ENCODE data around the gene LRRC8B. TPM values are rescaled to one million over a fixed set of nuclear protein-coding genes. Genes with fewer than 3 reads are reported as not detected.

LRRC8B gene
- total and polyA plus RNA-seq, 2 of the 8 experiments (the other 6 are each of a cell fraction or from before 2014, with no cell fraction given) = 18.4 to 29.2 TPM

- Histone ChIP-seq H3K14ac (ENCODE audit: insufficient read length) (no peak overlapping the region), H3K27me3 (replicated peaks in 1 of 4; ENCODE audit: control insufficient read depth in 3 of 4, extremely low read depth in 1 of 4, insufficient read depth in 3 of 4, low read length in 3 of 4) (no peaks in the 10 kb centered on the region), H3K36me3 (ENCODE audit: control insufficient read depth in 2 of 4, insufficient read depth in 4 of 4, low read length in 3 of 4) (no peaks in the 10 kb centered on the region), H4K91ac (replicated peaks; ENCODE audit: insufficient read length, low read length) (no peak overlapping the region), H3K27ac (ENCODE audit: low read depth, low read length) (no peak overlapping the region), H3K9me3 (ENCODE audit: insufficient read depth in 2 of 2, low read depth in 1 of 2, low read length in 1 of 2) (no peaks in the 10 kb centered on the region), H4K8ac (ENCODE audit: extremely low read depth, insufficient read depth, low read length) (no peak overlapping the region), H3K18ac (ENCODE audit: extremely low read depth, low read length) (no peak overlapping the region), H2AK5ac (ENCODE audit: low read depth, low read length) (no peak overlapping the region), H3K9ac (replicated peaks in 1 of 4; ENCODE audit: extremely low read depth in 1 of 4, low read depth in 3 of 4, low read length in 3 of 4) (no peak overlapping the region), H3K4ac (replicated peaks; ENCODE audit: insufficient read length, low read depth, low read length) (no peak overlapping the region), H3K79me1 (ENCODE audit: low read depth, low read length) (no peaks in the 10 kb centered on the region), H3K23ac (ENCODE audit: insufficient read length) (no peak overlapping the region), H2AFZ (ENCODE audit: low read length) (no peak overlapping the region), H2BK5ac (ENCODE audit: low read depth, low read length) (no peak overlapping the region), H4K20me1 (replicated peaks in 1 of 2; ENCODE audit: control insufficient read depth in 1 of 2, insufficient read depth in 2 of 2, low read length in 2 of 2) (peaks cover 3 to 4% of the 10 kb centered on the region in 2 experiments), H4K5ac (ENCODE audit: insufficient read length, low read depth, low read length) (no peak overlapping the region), H3K56ac (replicated peaks; ENCODE audit: insufficient read length, low read depth, low read length) (no peak overlapping the region), H3K4me3 (ENCODE audit: extremely low read depth in 1 of 4, insufficient read depth in 2 of 4, low read depth in 3 of 4, low read length in 4 of 4) (no peak overlapping the region), H2BK12ac (ENCODE audit: low read depth, low read length) (no peak overlapping the region), H2BK15ac (ENCODE audit: low read length) (no peak overlapping the region), H2BK120ac (replicated peaks; ENCODE audit: low read depth, low read length) (no peak overlapping the region), H3K4me2 (ENCODE audit: insufficient read depth in 1 of 2, low read depth in 2 of 2, low read length in 2 of 2) (no peak overlapping the region), H3K79me2 (ENCODE audit: control insufficient read depth in 1 of 2, insufficient read depth in 2 of 2, low read length in 2 of 2) (peaks cover 0 to 30% of the 10 kb centered on the region in 2 experiments; a peak in 2 of 4 replicates), H3K23me2 (ENCODE audit: low read depth, low read length) (no peaks in the 10 kb centered on the region), H3K4me1 (replicated peaks in 1 of 4; ENCODE audit: control insufficient read depth in 3 of 4, insufficient read depth in 4 of 4, low read length in 3 of 4) (peaks cover 0 to 3% (median 0%) of the 10 kb centered on the region in 4 experiments; a peak in 1 of 7 replicates), H2BK20ac (ENCODE audit: low read length) (no peak overlapping the region)
- CTCF ChIA-PET (ENCODE audit: partially characterized antibody) = interaction anchor here (0.6 to 2.9 kb wide), 8 partner anchors 11 to 984 kb away, joined by 3 to 16 read pairs (median 4); no protein-coding TSS in a partner anchor
- WGBS, 2 experiments (ENCODE audit: extremely low coverage in 1 of 2, insufficient coverage in 1 of 2, insufficient read length in 1 of 2, insufficient replicate concordance in 2 of 2, low coverage in 1 of 2, low lambda C conversion rate in 2 of 2, missing lambda C conversion rate in 1 of 2) = 81% methylated on average over 5 of the region's 5 CpGs; no CpG with 5 or more reads in 1 of the 2 experiments
- no peak for TF ChIP-seq ZNF274 (IDR thresholded peaks at IDR 0.05; ENCODE audit: borderline replicate concordance, extremely low read depth, low read length)
- 0 out of 4 replicates have a peak, but pooled peaks of 1 of the 2 experiments have one; percentile 6 for TF ChIP-seq RAD21 (IDR thresholded peaks at IDR 0.05 in 1 of 2, conservative IDR thresholded peaks at IDR 0.05 in 1 of 2; ENCODE audit: low read depth in 2 of 2, low read length in 2 of 2)
- TF ChIP-seq KDM4A (IDR thresholded peaks at IDR 0.05; ENCODE audit: low read depth, low read length, severe bottlenecking) = no peak
- TF ChIP-seq CTCF (IDR thresholded peaks at IDR 0.05; ENCODE audit: control extremely low read depth in 1 of 3, insufficient read depth in 1 of 3, low read depth in 1 of 3, low read length in 3 of 3) = peak in 2 of 3 experiments; percentile 16 to 21; a peak in 2 of 4 replicates
- no peak for TF ChIP-seq POU5F1 (IDR thresholded peaks at IDR 0.05; ENCODE audit: low read depth, low read length)
- TF ChIP-seq SRF (IDR thresholded peaks at IDR 0.05; ENCODE audit: low read depth, low read length) = no peak
- TF ChIP-seq MAFK (IDR thresholded peaks at IDR 0.05; ENCODE audit: low read depth, low read length) = no peak
- no peak for TF ChIP-seq HDAC6 (IDR thresholded peaks at IDR 0.05; ENCODE audit: low read depth, low read length)
- peak; percentile 7 for FAIRE-seq
- DNase-seq (ENCODE audit: low read depth in 1 of 2, low spot score in 2 of 2) = no peak
- POLR2A ChIA-PET (ENCODE audit: partially characterized antibody) = interaction anchor here (0.7 to 1.6 kb wide), 2 partner anchors 10 to 23 kb away, joined by 3 to 5 read pairs; no protein-coding TSS in a partner anchor
Measured at GRCh38 chr1:89550995-89551394, 26.4 kb downstream of the LRRC8B start.

All from H1 (cell line).